ENCODE data around the gene ATXN7L3B.
A peak's percentile ranks its signal among the peaks of the same experiment; 100 is the strongest.
"Not testable (repeated sequence)": the region's sequence is repeated elsewhere in the genome, so short reads cannot be mapped to it uniquely, and the experiment has no call there.

Gene ATXN7L3B

GRCh38 chr12:74537707-74538385 is at the start of gene ATXN7L3B:
Gene ATXN7L3B (plus strand): TSS chr12:74537835. CDS start chr12:74538113, 278 bp downstream.
- peak; percentile 90 for DNase-seq

GRCh38 chr12:74488134-74488533 is 49.5 kb upstream of the ATXN7L3B start:
- no peak for DNase-seq

- DNase-seq = no peak
These were observed 48.1 kb upstream of the ATXN7L3B start for GRCh38 chr12:74489543-74489942.

GRCh38 chr12:74490390-74491064 is 47.1 kb upstream of the ATXN7L3B start:
- no peak for DNase-seq

- DNase-seq = no peak
These were observed 46.3 kb upstream of the ATXN7L3B start for GRCh38 chr12:74491374-74491773.

GRCh38 chr12:74499192-74499591 is 38.4 kb upstream of the ATXN7L3B start:
- DNase-seq = peak; percentile 16 to 19

- DNase-seq = not testable (repeated sequence)
These were observed 28.6 kb upstream of the ATXN7L3B start for GRCh38 chr12:74508873-74509657.

- DNase-seq = no peak
These were observed 27.7 kb upstream of the ATXN7L3B start for GRCh38 chr12:74509886-74510285.

GRCh38 chr12:74514098-74514872 is 23.4 kb upstream of the ATXN7L3B start:
- no peak for DNase-seq

- no peak for DNase-seq
These were observed 21.8 kb upstream of the ATXN7L3B start for GRCh38 chr12:74515849-74516248.

GRCh38 chr12:74526535-74526934 is 11.1 kb upstream of the ATXN7L3B start:
- DNase-seq = no peak

- no peak for DNase-seq
These were observed 10.1 kb upstream of the ATXN7L3B start for GRCh38 chr12:74527491-74527890.

GRCh38 chr12:74530676-74531075 is 7.0 kb upstream of the ATXN7L3B start:
- no peak for DNase-seq

- no peak for DNase-seq
These were observed 2.1 kb upstream of the ATXN7L3B start for GRCh38 chr12:74535536-74535935.

GRCh38 chr12:74537126-74537706 is 419 bp upstream of the ATXN7L3B start:
- DNase-seq = peak; percentile 83

GRCh38 chr12:74538491-74539258 is 1.0 kb downstream of the ATXN7L3B start:
- DNase-seq = no peak

- DNase-seq = no peak
These were observed 1.6 kb downstream of the ATXN7L3B start for GRCh38 chr12:74539261-74539660.

GRCh38 chr12:74539765-74540526 is 2.3 kb downstream of the ATXN7L3B start:
- no peak for DNase-seq

GRCh38 chr12:74541074-74541473 is 3.4 kb downstream of the ATXN7L3B start:
- no peak for DNase-seq

- DNase-seq = no peak
These were observed 9.6 kb downstream of the ATXN7L3B start for GRCh38 chr12:74547249-74547648.

GRCh38 chr12:74551291-74551690 is 13.7 kb downstream of the ATXN7L3B start:
- DNase-seq = no peak
